SK-N-MC (cell line): ENCODE measurements around the gene EVA1B.

ENCODE experiments used
- EZH2 ChIP-seq: fragments of 200-600 bp; sonication (generic); IDR thresholded peaks from one replicate; pipeline ENCODE4 v1.6.1; 2017; ENCODE audit warnings: antibody characterized with exemption
- FOXP2 ChIP-seq: optimal IDR thresholded peaks from 2 replicates; pipeline ENCODE3; 2011; ENCODE audit warnings: mild to moderate bottlenecking, moderate library complexity; ENCODE audit not compliant: insufficient read depth; ENCODE audit errors: extremely low read length, control extremely low read depth
- POLR2AphosphoS5 ChIP-seq: IDR thresholded peaks from 2 replicates; pipeline ENCODE4 v1.6.1; 2012; ENCODE audit warnings: mild to moderate bottlenecking, low read depth, low read length, borderline replicate concordance

DNA sequence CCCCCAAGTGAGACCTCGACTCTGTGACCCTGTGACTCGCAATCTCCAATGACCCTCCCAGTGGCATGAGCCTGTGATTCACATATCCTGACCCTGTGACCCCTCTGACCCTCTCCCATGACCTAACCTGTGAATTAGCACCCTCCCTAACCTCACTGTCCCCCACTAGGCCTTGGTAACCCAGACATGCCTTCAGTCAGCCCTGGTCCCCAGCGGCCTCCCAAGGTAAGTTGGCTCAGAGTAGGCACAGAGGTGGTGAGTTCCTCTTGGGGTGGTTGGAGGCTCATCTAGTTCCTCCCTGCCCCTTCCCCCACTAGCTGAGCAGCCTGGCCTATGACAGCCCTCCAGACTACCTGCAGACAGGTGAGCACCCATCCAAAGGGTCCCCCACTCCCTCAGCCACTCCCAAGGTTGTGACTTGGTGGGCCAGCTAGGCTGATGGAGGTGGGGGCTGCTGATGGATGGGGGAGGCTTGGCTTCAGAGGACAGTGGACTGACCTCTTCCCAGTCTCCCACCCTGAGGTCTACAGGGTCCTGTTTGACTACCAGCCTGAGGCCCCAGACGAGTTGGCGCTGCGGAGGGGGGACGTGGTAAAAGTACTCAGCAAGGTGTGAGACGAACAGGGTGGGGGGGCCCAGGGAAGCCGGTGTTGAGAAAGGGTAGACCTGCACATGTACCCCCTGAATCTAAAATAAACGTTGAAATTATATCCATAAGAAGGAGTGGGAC lies 15.7 kb downstream of the EVA1B start:
- TF ChIP-seq EZH2 (no peak), POLR2AphosphoS5 (no peak), FOXP2 (no peak)
